GM23338 (cell line): ENCODE measurements around the gene SEPTIN3.

ENCODE experiments used
- EZH2 ChIP-seq: fragments of 200-600 bp; sonication (generic); IDR thresholded peaks from one replicate; pipeline ENCODE4 v1.8.0; 2017; ENCODE audit warnings: antibody characterized with exemption, mild to moderate bottlenecking, low read depth; ENCODE audit not compliant: unreplicated experiment
- POLR2AphosphoS5 ChIP-seq: IDR thresholded peaks from 2 replicates; pipeline ENCODE4 v1.6.1; 2016; ENCODE audit warnings: antibody characterized with exemption, low read depth
- TF ChIP-seq, protein P1 (sequence below), 2 experiments: fragments of 200-600 bp in 1 of 2; sonication (generic) in 1 of 2; conservative IDR thresholded peaks; 2 replicates each; pipeline versions ENCODE4 v1.5.1 to v1.6.1; 2016 to 2017; ENCODE audit warnings: antibody characterized with exemption in 2 of 2, low read depth in 2 of 2, mild to moderate bottlenecking in 2 of 2, moderate library complexity in 1 of 2

GRCh38 chr22:41934284-41935014 lies 34.8 kb upstream of the SEPTIN3 start:
- TF ChIP-seq POLR2AphosphoS5 (no peak), EZH2 (no peak)
- TF ChIP-seq, protein P1, sequence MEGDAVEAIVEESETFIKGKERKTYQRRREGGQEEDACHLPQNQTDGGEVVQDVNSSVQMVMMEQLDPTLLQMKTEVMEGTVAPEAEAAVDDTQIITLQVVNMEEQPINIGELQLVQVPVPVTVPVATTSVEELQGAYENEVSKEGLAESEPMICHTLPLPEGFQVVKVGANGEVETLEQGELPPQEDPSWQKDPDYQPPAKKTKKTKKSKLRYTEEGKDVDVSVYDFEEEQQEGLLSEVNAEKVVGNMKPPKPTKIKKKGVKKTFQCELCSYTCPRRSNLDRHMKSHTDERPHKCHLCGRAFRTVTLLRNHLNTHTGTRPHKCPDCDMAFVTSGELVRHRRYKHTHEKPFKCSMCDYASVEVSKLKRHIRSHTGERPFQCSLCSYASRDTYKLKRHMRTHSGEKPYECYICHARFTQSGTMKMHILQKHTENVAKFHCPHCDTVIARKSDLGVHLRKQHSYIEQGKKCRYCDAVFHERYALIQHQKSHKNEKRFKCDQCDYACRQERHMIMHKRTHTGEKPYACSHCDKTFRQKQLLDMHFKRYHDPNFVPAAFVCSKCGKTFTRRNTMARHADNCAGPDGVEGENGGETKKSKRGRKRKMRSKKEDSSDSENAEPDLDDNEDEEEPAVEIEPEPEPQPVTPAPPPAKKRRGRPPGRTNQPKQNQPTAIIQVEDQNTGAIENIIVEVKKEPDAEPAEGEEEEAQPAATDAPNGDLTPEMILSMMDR (conservative IDR thresholded peaks at IDR 0.05; ENCODE audit: low read depth in 2 of 2), result no peak
